Mucosa of stomach (tissue), 1 donor: ENCODE results near the gene SYT12.
A peak's percentile ranks its signal among the peaks of the same experiment; 100 is the strongest.

Source experiments
- H3K27me3 ChIP-seq: one replicate; pipeline ENCODE4 v1.7.0; 2013; ENCODE audit warnings: mild to moderate bottlenecking, low read length; ENCODE audit not compliant: control insufficient read depth, insufficient read depth
- H3K36me3 ChIP-seq: one replicate; pipeline ENCODE4 v1.7.0; 2013; ENCODE audit warnings: low read length; ENCODE audit not compliant: control insufficient read depth, insufficient read depth
- H3K4me1 ChIP-seq: one replicate; pipeline ENCODE4 v1.7.0; 2013; ENCODE audit warnings: mild to moderate bottlenecking, low read length; ENCODE audit not compliant: control insufficient read depth, insufficient read depth
- H3K4me3 ChIP-seq: one replicate; pipeline ENCODE4 v1.7.0; 2013; ENCODE audit warnings: low read length
- H3K9ac ChIP-seq: one replicate; pipeline ENCODE4 v1.7.0; 2013; ENCODE audit warnings: mild to moderate bottlenecking, low read length, moderate library complexity
- H3K9me3 ChIP-seq: one replicate; pipeline ENCODE4 v1.7.0; 2013; ENCODE audit warnings: mild to moderate bottlenecking, low read length, moderate library complexity; ENCODE audit not compliant: control insufficient read depth
- donor health status: Pancreatic carcinoma.

The SYT12 gene

DNA sequence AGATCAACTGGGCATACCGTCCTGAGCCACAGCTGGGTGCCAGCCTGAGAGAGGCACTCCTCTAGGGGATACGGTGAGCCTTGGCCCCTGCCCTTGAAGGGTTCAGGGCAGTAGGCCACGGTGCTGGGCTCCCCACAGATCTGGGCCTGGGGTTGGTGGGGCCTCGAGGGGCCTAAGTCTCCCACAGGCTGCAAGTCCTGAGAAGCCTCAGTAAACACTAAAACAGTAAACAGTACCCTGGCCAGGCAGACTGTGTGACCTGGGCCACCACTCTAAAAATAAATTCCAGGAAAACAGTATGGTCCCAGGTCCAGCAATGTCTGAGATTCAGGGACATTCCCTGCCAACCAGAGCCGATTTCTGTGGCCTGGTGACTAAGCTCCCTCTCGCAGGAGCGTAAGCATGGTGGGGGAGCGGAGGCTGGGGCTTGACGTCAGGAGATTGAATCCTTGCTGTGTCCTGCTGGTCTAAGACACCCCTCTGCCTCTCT is 31.5 kb downstream of the SYT12 start:
- Histone ChIP-seq H3K4me1 (peaks cover 50% of the 10 kb centered on the region), H3K9ac (peak overlapping the region; percentile 3), H3K9me3 (no peaks in the 10 kb centered on the region), H3K4me3 (no peak overlapping the region), H3K36me3 (no peaks in the 10 kb centered on the region), H3K27me3 (no peaks in the 10 kb centered on the region)

GRCh38 chr11:67054836-67055523 is 32.0 kb downstream of the SYT12 start:
- no peaks in the 10 kb centered on the region for H3K36me3 ChIP-seq
- peaks cover 50% of the 10 kb centered on the region for H3K4me1 ChIP-seq
- H3K27me3 ChIP-seq, result no peaks in the 10 kb centered on the region
- no peak overlapping the region for H3K4me3 ChIP-seq
- peak overlapping the region; percentile 69 for H3K9ac ChIP-seq
- no peaks in the 10 kb centered on the region for H3K9me3 ChIP-seq

- H3K4me1 ChIP-seq, result peaks cover 50% of the 10 kb centered on the region
- no peaks in the 10 kb centered on the region for H3K9me3 ChIP-seq
- no peaks in the 10 kb centered on the region for H3K36me3 ChIP-seq
- H3K4me3 ChIP-seq, result peak overlapping the region; percentile 62
- H3K27me3 ChIP-seq, result no peaks in the 10 kb centered on the region
- peak overlapping the region; percentile 69 for H3K9ac ChIP-seq
Observed at GRCh38 chr11:67055812-67056211, 32.9 kb downstream of the SYT12 start.

GRCh38 chr11:67056267-67057204 is 33.6 kb downstream of the SYT12 start, which contains the start of gene RHOD:
RHOD (plus strand) TSS chr11:67056847; CDS start chr11:67056903, 56 bp downstream.
- Histone ChIP-seq H3K36me3 (no peaks in the 10 kb centered on the region), H3K9ac (peak within 1 kb of the TSS; percentile 69), H3K4me1 (peaks cover 50% of the 10 kb centered on the region), H3K9me3 (no peaks in the 10 kb centered on the region), H3K4me3 (peak within 1 kb of the TSS; percentile 62), H3K27me3 (no peaks in the 10 kb centered on the region)

- no peaks in the 10 kb centered on the region for H3K9me3 ChIP-seq
- H3K9ac ChIP-seq, result peak overlapping the region; percentile 69
- H3K27me3 ChIP-seq, result no peaks in the 10 kb centered on the region
- H3K4me3 ChIP-seq, result peak overlapping the region; percentile 62
- H3K36me3 ChIP-seq, result no peaks in the 10 kb centered on the region
- peaks cover 52% of the 10 kb centered on the region for H3K4me1 ChIP-seq
Observed at GRCh38 chr11:67057205-67057672, 34.3 kb downstream of the SYT12 start.

GRCh38 chr11:67058506-67058905 is 35.6 kb downstream of the SYT12 start:
- Histone ChIP-seq H3K4me1 (peaks cover 51% of the 10 kb centered on the region), H3K9ac (no peak overlapping the region), H3K9me3 (no peaks in the 10 kb centered on the region), H3K36me3 (no peaks in the 10 kb centered on the region), H3K4me3 (no peak overlapping the region), H3K27me3 (no peaks in the 10 kb centered on the region)

DNA sequence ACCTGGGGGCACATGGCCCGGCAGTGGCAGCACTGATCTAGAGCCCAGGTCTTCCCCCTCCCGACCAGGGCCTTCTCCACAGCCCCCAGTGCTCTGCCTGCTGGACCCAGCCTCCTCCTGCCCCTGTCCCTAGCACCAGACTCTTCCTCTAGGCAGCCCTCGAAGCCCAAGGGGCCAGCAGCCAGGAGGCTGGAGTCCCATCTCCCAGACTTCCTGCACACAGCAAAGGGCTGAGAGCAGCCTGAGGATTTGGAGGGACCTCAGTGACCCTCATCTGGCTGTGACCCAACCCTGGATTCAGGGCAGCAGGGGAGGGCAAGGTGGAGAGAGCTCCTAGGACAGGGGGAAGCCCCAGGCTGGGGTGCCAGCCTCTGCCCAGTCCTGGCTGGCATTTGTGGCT is 36.7 kb downstream of the SYT12 start:
- Histone ChIP-seq H3K27me3 (no peaks in the 10 kb centered on the region), H3K36me3 (no peaks in the 10 kb centered on the region), H3K4me3 (no peak overlapping the region), H3K4me1 (peaks cover 39% of the 10 kb centered on the region), H3K9ac (no peak overlapping the region), H3K9me3 (no peaks in the 10 kb centered on the region)

DNA sequence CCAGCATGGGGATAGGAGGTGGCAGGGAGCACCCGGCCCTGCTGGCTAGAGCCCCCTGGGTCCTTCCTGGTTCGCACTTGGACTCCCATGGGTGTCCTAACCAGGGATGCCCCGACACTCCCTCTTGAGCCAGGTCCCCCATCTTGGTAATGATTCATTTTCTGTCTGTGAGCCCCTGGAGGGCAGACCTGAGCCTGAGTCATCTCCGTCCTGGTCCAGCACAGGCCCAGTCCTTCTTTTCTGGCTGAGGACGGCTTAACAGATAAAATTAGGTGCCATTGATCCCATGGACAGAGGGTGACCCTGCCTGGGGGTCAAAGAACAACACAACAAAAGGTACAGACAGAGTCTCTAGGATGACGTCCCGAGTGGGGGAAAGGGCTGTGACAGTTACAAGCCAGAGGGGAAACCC is 37.2 kb downstream of the SYT12 start:
- Histone ChIP-seq H3K9ac (no peak overlapping the region), H3K4me1 (peaks cover 36% of the 10 kb centered on the region), H3K4me3 (no peak overlapping the region), H3K9me3 (no peaks in the 10 kb centered on the region), H3K36me3 (no peaks in the 10 kb centered on the region), H3K27me3 (no peaks in the 10 kb centered on the region)

DNA sequence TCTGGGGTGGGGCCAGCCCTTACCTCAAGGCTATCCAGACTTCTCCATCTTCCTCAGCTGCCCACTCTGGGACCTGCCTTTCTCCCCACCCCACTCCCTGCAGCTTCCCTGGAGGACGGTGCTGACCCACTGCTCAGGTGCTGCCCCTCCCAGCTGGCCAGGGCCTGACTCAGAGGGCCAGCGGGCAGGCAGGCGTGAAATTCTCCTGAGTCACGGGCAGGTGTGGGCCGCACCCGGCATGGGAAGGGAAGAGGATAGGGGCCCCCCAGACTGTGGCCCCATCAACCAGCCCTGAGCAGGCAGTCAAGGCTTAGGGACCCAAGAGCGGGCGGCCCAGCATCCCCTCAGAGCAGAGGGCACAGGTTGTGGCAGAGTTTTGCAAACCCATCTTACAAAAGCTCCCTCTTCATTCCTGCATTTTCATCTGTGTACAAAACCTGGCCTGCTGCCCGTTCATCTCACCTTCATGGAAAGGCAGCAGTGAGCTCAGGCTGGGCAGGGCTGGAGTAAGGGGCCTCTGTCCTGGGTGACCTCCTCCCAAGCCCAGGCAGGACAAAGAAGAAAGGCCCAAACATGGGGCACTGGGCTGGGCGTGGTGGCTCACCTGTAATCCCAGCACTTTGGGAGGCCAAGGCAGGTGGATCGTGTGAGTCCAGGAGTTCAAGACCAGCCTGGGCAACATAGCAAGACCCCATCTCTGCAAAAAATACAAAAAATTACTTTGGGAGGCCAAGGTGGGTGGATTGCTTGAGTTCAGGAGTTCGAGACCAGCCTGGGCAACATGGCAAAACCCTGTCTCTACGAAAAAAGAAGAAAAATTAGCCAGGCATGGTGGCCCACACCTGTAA is 39.8 kb downstream of the SYT12 start:
- Histone ChIP-seq H3K36me3 (no peaks in the 10 kb centered on the region), H3K27me3 (no peaks in the 10 kb centered on the region), H3K4me3 (no peak overlapping the region)

GRCh38 chr11:67066333-67066709 is 43.4 kb downstream of the SYT12 start:
- Histone ChIP-seq H3K36me3 (no peaks in the 10 kb centered on the region), H3K9ac (no peak overlapping the region), H3K27me3 (no peaks in the 10 kb centered on the region), H3K4me1 (peaks cover 14% of the 10 kb centered on the region), H3K9me3 (no peaks in the 10 kb centered on the region), H3K4me3 (no peak overlapping the region)

More for the DNA sequence above, 39.8 kb downstream of the SYT12 start:
- peaks cover 14% of the 10 kb centered on the region for H3K4me1 ChIP-seq
- H3K9me3 ChIP-seq, result no peaks in the 10 kb centered on the region
- peak overlapping the region; percentile 15 for H3K9ac ChIP-seq

DNA sequence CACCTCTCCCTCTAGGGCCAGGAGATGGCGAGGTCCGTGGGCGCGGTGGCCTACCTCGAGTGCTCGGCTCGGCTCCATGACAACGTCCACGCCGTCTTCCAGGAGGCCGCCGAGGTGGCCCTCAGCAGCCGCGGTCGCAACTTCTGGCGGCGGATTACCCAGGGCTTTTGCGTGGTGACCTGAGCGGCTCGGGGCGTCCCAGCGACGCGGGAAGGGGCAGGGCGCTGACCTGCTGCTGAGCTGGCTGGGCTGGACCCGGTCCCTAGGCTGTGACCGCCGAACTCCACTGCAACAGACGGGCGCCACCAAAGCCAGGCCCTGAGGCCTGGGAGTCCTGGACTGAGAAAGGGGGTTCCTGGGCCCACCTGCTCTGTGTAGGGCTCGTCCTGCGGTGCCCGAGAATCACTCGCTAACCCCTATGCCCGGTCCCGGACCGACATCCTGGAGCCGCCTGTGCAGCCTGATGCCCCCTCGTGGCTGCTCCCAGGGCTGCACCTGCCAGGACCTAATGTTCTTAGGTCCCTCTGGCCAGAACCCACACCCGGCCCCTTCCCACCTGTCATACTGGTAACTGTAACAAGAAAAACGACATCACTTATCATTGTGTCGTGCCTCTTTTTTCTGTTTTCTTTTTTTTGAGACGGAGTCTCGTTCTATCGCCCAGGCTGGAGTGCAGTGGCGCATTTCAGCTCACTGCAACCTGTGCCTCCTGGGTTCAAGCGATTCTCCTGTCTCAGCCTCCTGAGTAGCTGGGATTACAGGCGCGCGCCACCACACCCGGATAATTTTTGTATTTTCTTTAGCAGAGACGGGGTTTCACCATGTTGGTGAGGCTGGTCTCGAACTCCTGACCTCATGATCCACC is 48.7 kb downstream of the SYT12 start:
- H3K27me3 ChIP-seq, result no peaks in the 10 kb centered on the region
- no peaks in the 10 kb centered on the region for H3K36me3 ChIP-seq
- peak overlapping the region; percentile 50 for H3K9ac ChIP-seq
- no peaks in the 10 kb centered on the region for H3K9me3 ChIP-seq
- H3K4me3 ChIP-seq, result peak overlapping the region; percentile 4
- no peaks in the 10 kb centered on the region for H3K4me1 ChIP-seq
